GM18867 (cell line): ENCODE measurements around the gene OR6K2.

ENCODE experiments used
- ATAC-seq: cut with Tn5 transposase; IDR thresholded peaks from one replicate; pipeline ENCODE4 v1.9.1; 2021; ENCODE audit warnings: mild to moderate bottlenecking, moderate library complexity; ENCODE audit not compliant: unreplicated experiment

Gene OR6K2

GRCh38 chr1:158686111-158687009 lies 14.1 kb downstream of the OR6K2 start, which contains the start of gene SPTA1:
TSS of gene SPTA1 (minus strand) at chr1:158686715. CDS start at chr1:158686517, 198 bp downstream.
- ATAC-seq: no peak

GRCh38 chr1:158685085-158685484 lies 15.4 kb downstream of the OR6K2 start:
- no peak for ATAC-seq

- ATAC-seq: no peak
These were observed 18.8 kb downstream of the OR6K2 start for GRCh38 chr1:158681606-158682005.

GRCh38 chr1:158679289-158679688 lies 21.2 kb downstream of the OR6K2 start:
- peak; percentile 80 for ATAC-seq

- no peak for ATAC-seq
These were observed 24.7 kb downstream of the OR6K2 start for GRCh38 chr1:158675563-158676323.

GRCh38 chr1:158674302-158674701 lies 26.1 kb downstream of the OR6K2 start:
- ATAC-seq: no peak

GRCh38 chr1:158666037-158666436 lies 34.4 kb downstream of the OR6K2 start:
- ATAC-seq: no peak

- ATAC-seq: no peak
These were observed 45.9 kb downstream of the OR6K2 start for GRCh38 chr1:158654571-158654970.

GRCh38 chr1:158654086-158654485 lies 46.4 kb downstream of the OR6K2 start:
- no peak for ATAC-seq

- no peak for ATAC-seq
These were observed 47.6 kb downstream of the OR6K2 start for GRCh38 chr1:158652721-158653334.
